CMK (cell line): ENCODE data around the gene MACIR.

ENCODE experiments used
- DNase-seq: peaks from one replicate; pipeline ENCODE4 v3.0.0-alpha.2; 2010; ENCODE audit warnings: low read depth

The MACIR gene

DNA sequence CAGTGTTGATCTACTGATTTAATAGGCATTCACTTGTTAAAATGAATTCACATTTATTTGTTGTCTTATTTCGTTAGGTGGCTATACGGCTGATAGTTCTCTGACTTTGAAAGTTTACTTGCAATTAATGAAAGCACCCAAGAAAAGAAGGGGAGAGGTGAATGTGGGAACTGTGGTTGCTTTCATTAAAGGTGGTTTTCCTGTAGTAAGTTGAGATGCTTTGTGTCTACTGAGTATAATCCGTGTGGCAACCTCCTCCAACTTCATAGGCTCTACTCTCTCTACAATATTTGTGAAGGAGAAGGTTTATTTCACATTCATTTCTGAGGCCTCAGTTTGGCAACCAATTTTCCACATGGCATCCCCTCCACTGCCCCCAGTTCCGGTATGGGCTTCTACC is 12.8 kb upstream of the MACIR start:
- DNase-seq, result no peak

GRCh38 chr5:103247118-103247517 is 11.4 kb upstream of the MACIR start:
- no peak for DNase-seq

DNA sequence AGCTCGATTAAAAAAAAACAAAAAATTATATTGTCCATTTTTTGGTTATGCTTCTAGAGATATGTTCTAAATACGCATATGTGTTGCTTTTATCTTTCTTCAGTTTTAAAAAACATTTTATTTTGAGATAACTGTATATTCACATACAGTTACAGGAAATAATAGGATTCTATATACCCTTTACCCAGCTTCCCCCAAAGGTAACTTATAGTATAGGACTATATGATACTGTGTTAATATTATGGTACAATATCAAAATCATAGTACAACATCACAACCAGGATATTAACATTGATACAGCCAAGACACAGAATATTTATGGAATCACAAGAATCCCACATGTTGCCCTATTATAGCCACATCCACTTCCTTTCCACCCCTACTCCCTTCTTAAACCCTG is 9.5 kb upstream of the MACIR start:
- DNase-seq, result no peak

DNA sequence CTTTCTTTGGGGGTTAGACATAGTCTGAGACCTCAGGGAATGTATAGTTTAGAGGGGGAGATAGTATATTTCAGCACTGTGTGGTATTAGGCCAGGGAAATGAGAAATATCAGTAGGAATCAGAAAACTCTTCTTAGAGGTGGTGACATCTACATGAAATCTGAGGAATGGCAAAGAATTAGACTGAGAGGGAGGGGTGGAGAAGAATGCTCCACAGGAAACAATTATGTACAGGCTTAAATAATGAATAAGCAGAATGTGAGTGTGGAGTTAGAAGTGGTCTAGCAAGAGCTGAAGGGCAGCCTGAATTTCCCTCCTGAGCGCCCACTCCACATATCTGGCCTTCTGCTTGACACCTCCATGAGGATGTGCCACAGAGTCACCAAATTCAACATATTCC is 3.6 kb upstream of the MACIR start:
- no peak for DNase-seq

- no peak for DNase-seq
These were observed 2.9 kb upstream of the MACIR start for GRCh38 chr5:103255691-103256090.

DNA sequence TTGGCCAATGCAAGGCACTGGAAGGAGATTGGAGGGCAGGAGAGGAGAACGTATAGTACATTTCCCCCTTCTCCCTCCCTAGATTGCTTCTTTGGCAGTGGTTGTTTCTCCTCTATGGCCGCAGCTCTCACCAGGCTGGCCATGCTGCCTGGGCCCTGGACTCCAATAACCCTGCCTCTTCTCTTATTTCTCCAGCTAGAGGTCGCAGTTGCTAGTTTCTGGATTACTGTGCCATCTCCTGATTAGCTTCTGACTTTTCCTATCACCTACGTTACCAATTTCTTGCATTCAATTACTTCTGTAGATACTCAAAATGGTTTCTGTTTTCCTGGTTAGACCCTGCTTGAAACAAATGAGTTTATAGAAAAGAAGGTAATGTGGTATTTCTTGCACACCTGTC is 2.4 kb upstream of the MACIR start:
- no peak for DNase-seq

- DNase-seq, result peak; percentile 29
These were observed 568 bp downstream of the MACIR start for GRCh38 chr5:103258957-103259704.

- DNase-seq, result no peak
These were observed 1.3 kb downstream of the MACIR start for GRCh38 chr5:103259705-103260355.

DNA sequence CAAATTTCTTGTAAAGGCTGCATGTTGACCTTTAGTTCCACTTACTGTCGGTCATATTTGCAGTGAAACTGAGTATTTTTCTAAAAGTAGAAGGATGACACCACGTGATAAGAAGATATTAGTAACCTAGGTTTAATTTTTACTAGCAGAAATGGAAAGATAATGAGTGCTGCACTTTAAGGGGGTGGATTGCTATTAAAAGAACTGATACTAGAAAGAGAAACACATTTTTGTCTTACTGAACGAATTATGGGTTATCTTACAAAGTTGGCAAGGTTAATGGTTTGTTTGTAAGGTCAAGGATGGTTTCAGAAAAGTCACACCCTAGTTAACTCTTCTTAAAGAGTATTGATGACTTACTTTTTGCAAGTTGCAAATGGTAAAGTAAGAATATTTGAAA is 2.4 kb downstream of the MACIR start:
- no peak for DNase-seq

DNA sequence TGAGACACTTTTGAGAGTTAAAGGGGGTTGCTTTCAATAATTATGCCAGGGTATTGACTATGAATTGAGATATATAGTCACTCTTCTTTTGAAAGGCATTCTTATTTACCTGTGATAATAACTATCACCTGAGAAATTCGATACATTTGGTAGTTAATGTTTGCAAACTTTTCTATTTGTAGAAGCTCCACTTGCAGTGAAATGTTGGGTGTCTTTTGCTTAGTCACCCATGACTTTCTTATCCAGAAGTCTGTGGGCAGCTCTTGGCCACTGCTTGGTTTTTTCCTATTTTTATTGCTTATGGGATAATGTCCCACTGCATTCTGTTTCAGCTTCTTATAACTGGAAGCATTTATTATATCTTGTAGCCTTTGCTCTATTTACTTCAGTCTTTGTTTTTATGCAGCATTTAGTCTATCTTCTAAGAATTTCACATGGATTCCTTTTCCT is 3.9 kb downstream of the MACIR start:
- DNase-seq, result no peak

- DNase-seq, result no peak
These were observed 4.5 kb downstream of the MACIR start for GRCh38 chr5:103263054-103263453.

DNA sequence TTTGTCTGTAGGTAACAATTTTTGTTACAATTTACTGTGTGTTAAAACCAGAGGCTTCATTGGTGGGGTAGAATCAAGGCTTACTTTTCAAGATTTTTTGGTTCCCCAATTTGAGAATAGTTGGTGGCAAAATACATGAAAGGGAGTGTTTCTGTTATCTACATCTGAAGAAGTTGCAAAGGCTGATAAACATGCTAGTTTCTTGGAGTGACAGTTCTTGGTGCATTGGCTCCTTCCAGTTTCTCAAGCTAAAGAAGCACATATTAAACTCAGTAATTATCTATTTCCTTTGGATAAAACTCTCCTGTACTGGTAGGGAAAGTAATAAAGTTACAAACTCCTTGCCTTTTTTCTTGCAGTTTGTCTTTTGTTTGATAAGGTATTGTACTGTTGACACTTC is 5.9 kb downstream of the MACIR start:
- no peak for DNase-seq

DNA sequence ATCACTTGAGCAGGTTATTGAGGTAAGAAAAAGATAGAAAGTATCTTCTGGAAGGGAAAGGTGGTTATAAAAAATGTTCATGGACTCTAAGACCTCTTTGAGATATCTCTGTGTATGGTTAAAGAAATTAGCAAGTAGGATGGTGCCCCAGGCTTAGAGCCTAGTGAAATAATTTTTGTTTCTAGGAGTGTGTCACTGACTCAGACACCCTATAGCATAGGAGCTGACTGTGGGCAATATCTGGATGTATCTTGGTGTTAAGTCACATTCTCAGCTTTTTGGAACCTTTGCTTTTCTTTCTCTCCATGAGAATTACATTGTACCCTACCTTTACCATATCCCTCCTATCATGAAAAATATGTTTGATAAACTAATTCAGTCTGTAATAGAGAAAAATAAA is 12.0 kb downstream of the MACIR start:
- DNase-seq, result no peak

GRCh38 chr5:103271570-103272289 is 13.2 kb downstream of the MACIR start:
- no peak for DNase-seq

- no peak for DNase-seq
These were observed 13.8 kb downstream of the MACIR start for GRCh38 chr5:103272377-103272776.

GRCh38 chr5:103273952-103274351 is 15.4 kb downstream of the MACIR start:
- DNase-seq, result no peak

- no peak for DNase-seq
These were observed 17.3 kb downstream of the MACIR start for GRCh38 chr5:103275851-103276250.

DNA sequence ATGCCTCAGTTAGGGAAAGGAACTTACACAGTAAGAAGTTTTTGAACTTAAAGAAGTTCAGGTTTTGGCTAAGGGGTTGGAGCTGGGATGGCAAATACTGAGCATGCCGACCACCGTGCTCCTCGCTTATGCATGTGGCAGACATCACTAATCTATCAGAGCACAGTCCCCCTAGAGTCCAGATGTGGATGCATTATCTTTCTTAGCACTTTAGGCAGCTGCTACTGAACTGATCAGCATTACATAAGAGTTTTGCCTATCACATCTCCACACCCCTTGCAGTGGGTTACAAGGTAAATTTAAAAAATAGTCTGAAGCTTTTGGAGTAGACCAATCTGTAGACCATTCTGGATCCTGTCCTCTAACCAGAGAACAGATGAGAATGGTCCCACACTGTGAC is 22.4 kb downstream of the MACIR start:
- DNase-seq, result no peak

DNA sequence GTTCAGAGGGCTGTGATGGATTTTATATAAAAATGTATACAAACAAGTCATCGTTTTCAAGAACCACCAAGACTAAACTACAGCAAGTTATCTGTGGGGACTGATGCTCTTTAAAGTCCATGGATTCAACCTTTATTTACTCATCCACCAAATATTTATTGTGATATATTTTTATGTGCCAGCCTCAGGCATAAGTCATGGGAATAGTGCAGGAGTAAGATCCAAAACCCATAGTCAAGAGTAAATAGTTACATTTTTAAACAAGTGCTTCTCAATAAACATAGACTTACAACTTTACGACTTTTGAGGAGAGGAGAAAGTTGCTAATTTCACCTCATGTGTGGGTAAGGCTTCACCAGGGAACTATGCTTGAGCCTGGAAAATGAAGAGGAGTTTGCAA is 24.6 kb downstream of the MACIR start:
- no peak for DNase-seq

DNA sequence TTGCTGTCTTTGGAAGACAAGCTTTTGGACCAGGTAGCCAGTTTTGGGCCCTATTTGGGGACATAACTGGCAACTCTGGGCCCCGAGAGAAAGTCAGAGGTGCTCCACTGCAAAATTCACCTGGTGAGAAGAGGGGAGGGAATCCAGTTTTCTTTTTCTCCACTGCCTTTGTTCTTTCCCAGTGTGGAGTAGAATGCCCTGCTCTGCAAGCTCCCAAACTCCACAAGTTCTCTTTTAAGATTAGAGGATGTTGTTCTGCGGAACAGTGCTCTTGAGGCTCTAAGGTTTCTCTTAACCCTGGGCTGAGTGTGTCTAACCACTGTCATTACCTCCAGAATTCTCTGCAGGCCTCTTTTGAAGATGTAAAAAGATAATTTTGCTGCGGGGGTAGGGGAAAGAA is 25.3 kb downstream of the MACIR start:
- no peak for DNase-seq

GRCh38 chr5:103286622-103287021 is 28.1 kb downstream of the MACIR start:
- no peak for DNase-seq

- no peak for DNase-seq
These were observed 30.5 kb downstream of the MACIR start for GRCh38 chr5:103289024-103289423.

GRCh38 chr5:103290846-103291245 is 32.3 kb downstream of the MACIR start:
- no peak for DNase-seq
